Osteoblast (primary cell): ENCODE results near the gene POLR3K. TPM values are rescaled to one million over a fixed set of nuclear protein-coding genes. Genes with fewer than 3 reads are reported as not detected.

Experiments
- DNase-seq: peaks from one replicate; pipeline ENCODE4 v3.0.0; 2011; ENCODE audit warnings: low spot score, mixed read lengths; ENCODE audit not compliant: insufficient read length; ENCODE audit errors: missing footprints
- H2AFZ ChIP-seq: 2 replicates; pipeline ENCODE4 v1.6.0; 2011; ENCODE audit warnings: mild to moderate bottlenecking, low read length
- H3K27ac ChIP-seq: 2 replicates; pipeline ENCODE4 v1.5.1; 2011; ENCODE audit warnings: mild to moderate bottlenecking, low read depth, low read length, moderate library complexity
- H3K27me3 ChIP-seq: 2 replicates; pipeline ENCODE4 v1.6.0; 2012; ENCODE audit warnings: mild to moderate bottlenecking, control low read depth, inconsistent platforms, low read length, moderate library complexity; ENCODE audit not compliant: insufficient read depth
- H3K36me3 ChIP-seq: 2 replicates; pipeline ENCODE4 v1.5.1; 2011; ENCODE audit warnings: mild to moderate bottlenecking, low read length, control low read depth, moderate library complexity; ENCODE audit not compliant: insufficient read depth
- H3K4me1 ChIP-seq: 2 replicates; pipeline ENCODE4 v1.5.1; 2011; ENCODE audit warnings: mild to moderate bottlenecking, low read length, control low read depth, moderate library complexity; ENCODE audit not compliant: insufficient read depth
- H3K4me2 ChIP-seq: 2 replicates; pipeline ENCODE4 v1.6.0; 2011; ENCODE audit warnings: mild to moderate bottlenecking, low read length; ENCODE audit not compliant: insufficient read depth
- H3K4me3 ChIP-seq: fragments of 200-600 bp; sonication (generic); 3 replicates; pipeline ENCODE4 v1.5.1; 2012; ENCODE audit warnings: mild to moderate bottlenecking, low read length, inconsistent platforms; ENCODE audit not compliant: insufficient read depth
- H3K79me2 ChIP-seq: 2 replicates; pipeline ENCODE4 v1.6.0; 2012; ENCODE audit warnings: mild to moderate bottlenecking, low read length, control low read depth, inconsistent platforms; ENCODE audit not compliant: insufficient read depth
- H3K9me3 ChIP-seq: 2 replicates; pipeline ENCODE4 v1.5.1; 2011; ENCODE audit warnings: low read depth, low read length, control low read depth
- H4K20me1 ChIP-seq: 2 replicates; pipeline ENCODE4 v1.6.0; 2012; ENCODE audit warnings: mild to moderate bottlenecking, low read length, control low read depth; ENCODE audit not compliant: insufficient read depth
- total RNA-seq: library from RNA; depleted of rRNA; stranded (reverse); fragments of >200 nt; gene quantifications from 2 replicates; pipeline ENCODE4 v1.2.3, GENCODE V29; 2012
- TF ChIP-seq, protein P1 (sequence below): IDR thresholded peaks from 2 replicates; pipeline ENCODE4 v1.5.1; 2011; ENCODE audit warnings: mild to moderate bottlenecking, low read depth, low read length, moderate library complexity; ENCODE audit errors: extremely low read depth

The POLR3K gene
- total RNA-seq, 1 donor, result 1.4 TPM

DNA sequence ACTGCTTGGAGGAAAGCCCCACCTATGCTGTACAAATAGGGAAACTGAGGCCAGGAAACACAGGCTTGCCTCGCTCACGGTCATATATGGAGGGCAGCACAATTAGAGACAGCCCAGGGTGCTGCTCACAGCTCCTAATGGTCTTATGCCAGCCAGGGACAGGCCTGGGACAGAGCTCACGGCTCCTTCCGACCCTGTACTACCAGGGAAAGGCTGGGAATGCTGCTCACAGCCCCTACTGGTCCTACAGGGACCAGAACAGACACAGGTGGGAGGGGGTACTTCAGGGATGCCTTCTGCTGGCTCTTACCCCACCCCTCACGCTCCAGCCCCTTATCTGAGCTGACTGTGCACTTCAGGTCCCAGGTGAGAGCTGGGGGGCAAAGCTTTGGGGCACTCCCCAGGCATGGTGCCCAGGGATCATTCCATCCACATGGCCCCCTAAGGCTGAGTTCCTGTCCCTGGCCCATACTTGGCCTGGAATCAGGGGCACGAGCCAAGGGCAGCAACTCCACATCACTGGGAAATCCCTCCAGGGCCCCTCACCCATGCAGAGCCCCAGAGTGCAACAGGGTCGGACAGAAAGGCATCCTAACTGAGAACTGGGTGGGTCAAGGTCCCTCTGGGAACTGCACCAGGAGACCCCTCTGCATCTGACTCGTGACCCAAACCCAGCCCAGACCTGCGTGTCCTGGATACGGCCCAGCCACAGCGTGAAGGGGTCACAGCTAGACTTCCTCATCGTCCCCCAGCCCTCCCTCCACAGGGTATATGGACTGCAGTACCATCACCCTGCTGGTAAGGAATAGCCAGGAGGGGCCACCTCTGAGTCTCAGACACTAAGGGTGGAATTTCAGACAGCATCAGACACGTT lies 13.1 kb upstream of the POLR3K start:
- H3K9me3 ChIP-seq, result no peaks in the 10 kb centered on the region
- H3K4me1 ChIP-seq, result peaks cover 19% of the 10 kb centered on the region
- H2AFZ ChIP-seq, result no peak overlapping the region
- DNase-seq, result peak; percentile 82
- H4K20me1 ChIP-seq, result peaks cover 79% of the 10 kb centered on the region
- H3K27ac ChIP-seq, result no peak overlapping the region
- H3K36me3 ChIP-seq, result peaks cover 29% of the 10 kb centered on the region
- peaks cover 81% of the 10 kb centered on the region for H3K79me2 ChIP-seq
- H3K27me3 ChIP-seq, result no peaks in the 10 kb centered on the region
- no peak overlapping the region for H3K4me2 ChIP-seq
- H3K4me3 ChIP-seq, result no peak overlapping the region
- TF ChIP-seq, protein P1, sequence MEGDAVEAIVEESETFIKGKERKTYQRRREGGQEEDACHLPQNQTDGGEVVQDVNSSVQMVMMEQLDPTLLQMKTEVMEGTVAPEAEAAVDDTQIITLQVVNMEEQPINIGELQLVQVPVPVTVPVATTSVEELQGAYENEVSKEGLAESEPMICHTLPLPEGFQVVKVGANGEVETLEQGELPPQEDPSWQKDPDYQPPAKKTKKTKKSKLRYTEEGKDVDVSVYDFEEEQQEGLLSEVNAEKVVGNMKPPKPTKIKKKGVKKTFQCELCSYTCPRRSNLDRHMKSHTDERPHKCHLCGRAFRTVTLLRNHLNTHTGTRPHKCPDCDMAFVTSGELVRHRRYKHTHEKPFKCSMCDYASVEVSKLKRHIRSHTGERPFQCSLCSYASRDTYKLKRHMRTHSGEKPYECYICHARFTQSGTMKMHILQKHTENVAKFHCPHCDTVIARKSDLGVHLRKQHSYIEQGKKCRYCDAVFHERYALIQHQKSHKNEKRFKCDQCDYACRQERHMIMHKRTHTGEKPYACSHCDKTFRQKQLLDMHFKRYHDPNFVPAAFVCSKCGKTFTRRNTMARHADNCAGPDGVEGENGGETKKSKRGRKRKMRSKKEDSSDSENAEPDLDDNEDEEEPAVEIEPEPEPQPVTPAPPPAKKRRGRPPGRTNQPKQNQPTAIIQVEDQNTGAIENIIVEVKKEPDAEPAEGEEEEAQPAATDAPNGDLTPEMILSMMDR, result no peak

DNA sequence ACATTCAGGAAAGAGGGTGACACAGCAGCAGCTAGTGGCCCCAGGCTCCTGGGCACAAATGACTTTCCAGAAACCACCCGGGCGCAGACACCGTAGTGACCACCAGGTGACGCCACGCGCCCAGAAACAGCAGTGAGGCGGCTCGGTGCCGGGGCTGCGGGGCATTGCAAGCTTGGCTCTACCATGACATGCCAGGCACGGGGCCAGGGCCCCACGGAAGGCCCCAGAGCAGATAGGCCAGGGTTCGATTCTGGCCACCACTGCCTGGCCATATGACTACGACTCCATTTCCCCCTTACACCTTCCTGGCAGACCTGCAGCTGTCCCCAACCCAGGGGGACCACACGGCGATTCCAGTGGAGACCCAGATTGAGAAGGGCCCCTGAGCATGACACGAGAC lies 12.3 kb upstream of the POLR3K start:
- Histone ChIP-seq H3K9me3 (no peaks in the 10 kb centered on the region), H3K36me3 (peaks cover 32% of the 10 kb centered on the region), H3K4me1 (peaks cover 13% of the 10 kb centered on the region), H2AFZ (no peak overlapping the region), H3K27me3 (no peaks in the 10 kb centered on the region), H3K79me2 (peaks cover 73% of the 10 kb centered on the region), H3K4me3 (no peak overlapping the region), H3K4me2 (no peak overlapping the region), H3K27ac (no peak overlapping the region), H4K20me1 (peaks cover 71% of the 10 kb centered on the region)
- TF ChIP-seq, protein P1, result peak; percentile 92
- peak; percentile 100 for DNase-seq

DNA sequence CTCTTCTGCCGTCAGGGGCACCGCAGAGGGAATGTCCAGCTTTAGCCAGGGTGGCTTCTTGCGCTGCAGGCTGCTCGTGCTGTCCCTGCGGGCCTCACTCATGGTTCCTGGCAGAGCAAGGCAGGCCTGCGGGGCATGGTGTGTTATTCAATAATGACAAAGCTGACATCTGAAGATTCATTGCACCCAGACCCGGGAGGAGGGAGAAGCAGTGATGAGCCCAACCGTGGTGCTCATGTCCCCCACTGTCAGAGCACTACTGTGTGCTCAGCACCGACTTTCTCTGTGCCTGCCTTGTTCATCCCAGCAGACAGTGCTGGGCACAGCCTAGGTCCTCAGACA lies 11.5 kb upstream of the POLR3K start:
- no peak overlapping the region for H3K27ac ChIP-seq
- H3K79me2 ChIP-seq, result peaks cover 64% of the 10 kb centered on the region
- H2AFZ ChIP-seq, result no peak overlapping the region
- H3K36me3 ChIP-seq, result peaks cover 41% of the 10 kb centered on the region
- no peaks in the 10 kb centered on the region for H3K9me3 ChIP-seq
- DNase-seq, result peak; percentile 81
- no peak overlapping the region for H3K4me2 ChIP-seq
- peaks cover 13% of the 10 kb centered on the region for H3K4me1 ChIP-seq
- H4K20me1 ChIP-seq, result peaks cover 62% of the 10 kb centered on the region
- H3K4me3 ChIP-seq, result no peak overlapping the region
- H3K27me3 ChIP-seq, result no peaks in the 10 kb centered on the region
- TF ChIP-seq, protein P1, result no peak
